ENCODE measurements around the gene MVP.
"Not testable (repeated sequence)": the region's sequence is repeated elsewhere in the genome, so short reads cannot be mapped to it uniquely, and the experiment has no call there.

MVP gene

DNA sequence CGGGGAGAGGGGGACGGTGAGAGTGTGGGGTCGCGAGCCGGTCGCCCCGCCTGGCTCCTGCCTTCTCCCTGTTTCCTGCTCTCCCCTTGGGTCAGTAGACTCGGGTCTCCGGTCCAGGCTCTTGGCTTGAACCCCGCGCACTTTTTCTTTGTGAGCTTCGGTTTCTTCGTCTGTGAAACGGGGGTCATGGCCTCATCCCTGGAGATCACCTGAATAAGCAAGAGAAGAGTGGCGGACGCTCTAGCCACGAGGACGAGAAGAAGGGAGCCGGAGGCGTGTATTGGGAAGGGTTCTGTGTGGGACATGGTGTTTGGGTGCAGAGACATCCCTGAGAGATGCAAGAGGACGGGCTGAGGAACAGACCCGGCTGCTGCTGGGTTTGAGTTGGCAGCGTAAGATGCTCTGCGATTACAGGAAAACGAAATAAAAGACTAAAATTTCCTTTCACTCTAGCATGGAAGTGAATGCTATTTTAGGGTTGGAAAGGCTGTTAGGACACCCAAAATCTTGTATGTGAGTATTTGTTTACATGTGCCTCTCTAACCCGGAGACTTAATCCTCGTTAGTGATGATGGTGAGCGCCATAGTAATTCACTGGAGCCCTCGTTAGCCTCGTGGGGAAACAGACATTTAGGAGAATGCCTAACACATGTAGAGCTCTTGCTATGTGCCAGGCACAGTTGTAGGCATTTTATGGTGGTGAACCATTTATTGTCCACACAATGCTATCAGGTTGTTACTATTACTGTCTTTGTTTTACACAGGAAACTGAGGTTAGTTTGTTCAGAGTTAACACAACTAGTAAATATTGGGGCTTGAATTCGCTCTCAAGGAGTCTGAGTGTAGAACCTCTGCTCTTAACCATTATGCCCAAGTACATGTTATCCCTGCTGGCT, 29.1 kb upstream of the MVP start:
- TF ChIP-seq GATA1 (IDR thresholded peaks at IDR 0.05; ENCODE audit: low read depth, low read length), result no peak
- TF ChIP-seq POLR2A (IDR thresholded peaks at IDR 0.05; ENCODE audit: low read length), result no peak
- peak in 1 of 2 experiments; percentile 72 for DNase-seq

DNA sequence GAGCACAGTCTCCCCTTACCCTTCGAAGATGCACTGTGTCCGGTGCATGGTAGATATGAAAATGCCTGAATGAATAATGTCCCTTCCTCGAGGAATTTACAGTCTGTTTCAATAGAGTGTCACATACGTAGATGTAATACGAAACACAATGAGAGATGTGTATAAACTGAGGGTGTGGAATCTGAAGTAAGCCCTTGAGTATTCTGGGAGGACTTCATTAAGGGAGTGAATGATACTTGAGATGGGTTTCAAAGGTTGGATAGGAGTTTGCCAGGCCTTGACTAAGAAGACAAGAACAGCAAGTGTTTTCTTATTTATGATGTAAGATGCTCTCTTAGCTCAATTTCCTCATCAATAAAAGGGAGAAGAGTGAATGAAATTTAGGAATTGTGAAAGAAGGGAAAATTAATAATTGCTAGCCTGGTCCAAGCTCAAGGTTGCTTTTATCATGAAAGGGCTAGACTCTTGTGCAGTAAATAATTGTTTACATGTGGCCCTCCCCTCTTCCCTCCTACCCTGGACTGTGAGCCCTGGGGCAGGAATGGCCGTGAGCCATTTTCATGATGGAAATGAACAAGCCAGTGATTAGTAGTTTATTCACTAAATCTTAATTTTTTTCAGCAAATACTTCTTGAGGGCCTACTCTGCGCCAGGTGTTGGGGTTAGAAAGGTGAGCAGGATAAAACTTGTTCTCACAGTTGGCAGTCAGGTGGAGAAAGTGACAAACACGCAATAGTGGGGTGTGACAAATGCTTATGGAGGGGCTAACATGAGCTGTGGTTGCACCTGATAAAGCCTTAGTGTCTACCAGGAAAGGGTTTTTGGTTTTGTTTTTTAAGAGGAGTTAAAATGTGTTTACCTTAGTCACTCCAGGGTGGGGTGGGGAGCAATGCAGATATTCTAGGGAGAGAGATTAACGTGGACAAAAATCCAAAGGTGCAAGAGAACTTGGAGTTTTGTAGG, 28.1 kb upstream of the MVP start:
- TF ChIP-seq POLR2A (IDR thresholded peaks at IDR 0.05; ENCODE audit: low read length), result no peak
- TF ChIP-seq GATA1 (IDR thresholded peaks at IDR 0.05; ENCODE audit: low read depth, low read length), result no peak
- no peak for DNase-seq

DNA sequence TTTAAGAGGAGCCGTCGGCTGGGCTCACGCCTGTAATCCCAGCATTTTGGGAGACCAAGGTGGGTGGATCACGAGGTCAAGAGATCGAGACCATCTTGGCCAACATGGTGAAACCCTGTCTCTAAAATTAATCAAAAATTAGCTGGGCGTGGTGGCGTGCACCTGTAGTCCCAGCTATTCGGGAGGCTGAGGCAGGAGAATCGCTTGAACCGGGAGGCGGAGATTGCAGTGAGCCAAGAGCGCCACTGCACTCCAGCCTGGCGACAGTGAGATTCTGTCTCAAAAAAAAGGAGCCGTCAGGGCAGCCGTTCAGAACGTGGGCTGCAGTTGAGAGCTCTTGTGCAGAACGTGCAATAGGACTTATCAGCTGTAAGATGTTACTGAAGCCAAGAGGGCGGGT, 27.1 kb upstream of the MVP start:
- not testable (repeated sequence) for DNase-seq

DNA sequence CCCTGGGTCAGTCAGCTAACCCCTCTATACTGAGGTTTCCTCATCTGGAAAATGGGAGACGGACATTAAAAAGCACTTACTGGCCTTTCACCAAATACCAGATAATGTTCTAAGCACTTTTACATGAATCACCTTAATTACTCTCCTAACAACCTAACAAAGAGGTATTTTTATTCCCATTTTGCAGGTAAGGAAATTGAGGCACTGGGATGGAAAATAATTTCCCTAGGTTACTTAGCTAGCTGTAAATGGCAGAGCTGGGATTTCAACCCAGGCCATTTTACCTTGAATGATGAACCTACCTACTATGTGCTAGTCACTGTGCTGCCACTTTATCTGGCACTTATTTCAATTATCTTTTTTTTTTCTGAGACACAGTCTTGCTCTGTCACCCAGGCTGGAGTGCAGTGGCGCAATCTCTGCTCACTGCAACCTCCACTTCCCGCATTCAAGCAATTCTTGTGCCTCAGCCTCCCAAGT, 26.0 kb upstream of the MVP start:
- DNase-seq, result no peak
- no peak for TF ChIP-seq GATA1 (IDR thresholded peaks at IDR 0.05; ENCODE audit: low read depth, low read length)
- TF ChIP-seq POLR2A (IDR thresholded peaks at IDR 0.05; ENCODE audit: low read length), result no peak

DNA sequence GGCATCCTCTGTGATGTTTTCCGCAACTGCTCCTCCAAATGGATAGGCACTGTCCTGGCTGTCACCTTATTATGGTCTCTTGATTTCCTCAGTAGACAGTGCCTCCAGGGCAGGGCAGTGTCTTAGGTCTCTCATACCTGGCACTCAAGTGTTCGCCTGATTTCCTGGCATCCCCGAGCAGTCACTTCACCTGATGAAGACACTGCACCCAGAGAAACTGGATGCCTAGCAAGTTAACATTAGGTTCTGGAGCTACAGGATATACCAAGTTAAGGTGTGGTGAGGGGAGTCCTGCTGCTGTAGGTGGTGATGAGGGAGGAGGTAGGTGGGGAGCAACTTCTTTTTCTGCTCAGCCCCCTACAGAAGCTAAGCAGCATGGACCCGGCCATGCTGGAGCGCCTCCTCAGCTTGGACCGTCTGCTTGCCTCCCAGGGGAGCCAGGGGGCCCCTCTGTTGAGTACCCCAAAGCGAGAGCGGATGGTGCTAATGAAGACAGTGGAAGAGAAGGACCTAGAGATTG, 17.8 kb upstream of the MVP start:
- no peak for DNase-seq
- TF ChIP-seq POLR2A (IDR thresholded peaks at IDR 0.05; ENCODE audit: low read length), result no peak
- no peak for TF ChIP-seq GATA1 (IDR thresholded peaks at IDR 0.05; ENCODE audit: low read depth, low read length)

DNA sequence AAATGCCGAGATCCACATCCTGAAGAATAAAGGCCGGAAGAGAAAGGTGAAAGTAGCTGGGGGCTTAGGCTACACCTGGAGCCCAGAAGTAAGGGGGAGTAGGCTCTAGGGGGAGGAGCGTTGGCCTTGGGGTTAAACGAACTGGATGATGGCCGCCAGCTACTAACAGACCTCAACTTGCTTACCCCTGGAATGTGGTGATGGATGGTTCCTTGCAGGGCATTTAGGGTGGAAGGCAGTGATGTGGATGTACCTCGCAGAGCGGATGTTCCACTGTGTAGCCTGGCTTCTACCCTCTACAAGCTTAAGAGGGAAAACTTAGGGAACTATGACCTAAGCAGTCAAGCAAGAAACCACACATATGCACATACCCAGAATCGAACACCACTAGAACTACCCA, 16.2 kb upstream of the MVP start:
- DNase-seq, result no peak
- TF ChIP-seq POLR2A (IDR thresholded peaks at IDR 0.05; ENCODE audit: low read length) (no peak), GATA1 (IDR thresholded peaks at IDR 0.05; ENCODE audit: low read depth, low read length) (no peak)

DNA sequence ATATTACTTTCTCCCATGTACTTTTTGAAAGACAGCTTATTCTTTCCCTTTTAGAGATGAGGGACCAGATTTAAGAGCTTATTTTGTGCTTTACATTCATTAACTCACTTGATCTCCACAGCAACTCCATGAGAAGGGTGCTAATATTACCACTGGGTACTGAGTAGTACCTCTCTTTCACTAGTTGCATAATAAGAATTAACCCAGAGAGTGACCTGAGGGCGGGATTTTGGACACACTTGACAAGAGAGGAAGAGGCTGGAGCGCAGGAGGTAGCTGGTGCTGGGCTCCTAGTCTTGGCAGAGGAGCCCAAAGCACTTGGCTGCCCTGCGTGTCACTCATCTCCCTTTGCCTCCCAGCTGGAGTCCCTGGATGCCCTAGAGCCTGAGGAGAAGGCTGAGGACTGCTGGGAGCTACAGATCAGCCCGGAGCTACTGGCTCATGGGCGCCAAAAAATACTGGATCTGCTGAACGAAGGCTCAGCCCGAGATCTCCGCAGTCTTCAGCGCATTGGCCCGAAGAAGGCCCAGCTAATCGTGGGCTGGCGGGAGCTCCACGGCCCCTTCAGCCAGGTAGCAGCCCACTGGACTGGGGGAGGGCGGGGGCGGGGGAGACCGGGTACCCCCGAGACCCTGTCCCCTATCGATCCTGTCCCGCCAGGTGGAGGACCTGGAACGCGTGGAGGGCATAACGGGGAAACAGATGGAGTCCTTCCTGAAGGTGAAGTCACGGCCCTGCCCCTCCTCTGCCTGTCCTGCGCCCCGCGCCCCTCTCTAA, 15.6 kb upstream of the MVP start:
- DNase-seq, result no peak
- TF ChIP-seq GATA1 (IDR thresholded peaks at IDR 0.05; ENCODE audit: low read depth, low read length) (no peak), POLR2A (IDR thresholded peaks at IDR 0.05; ENCODE audit: low read length) (no peak)

DNA sequence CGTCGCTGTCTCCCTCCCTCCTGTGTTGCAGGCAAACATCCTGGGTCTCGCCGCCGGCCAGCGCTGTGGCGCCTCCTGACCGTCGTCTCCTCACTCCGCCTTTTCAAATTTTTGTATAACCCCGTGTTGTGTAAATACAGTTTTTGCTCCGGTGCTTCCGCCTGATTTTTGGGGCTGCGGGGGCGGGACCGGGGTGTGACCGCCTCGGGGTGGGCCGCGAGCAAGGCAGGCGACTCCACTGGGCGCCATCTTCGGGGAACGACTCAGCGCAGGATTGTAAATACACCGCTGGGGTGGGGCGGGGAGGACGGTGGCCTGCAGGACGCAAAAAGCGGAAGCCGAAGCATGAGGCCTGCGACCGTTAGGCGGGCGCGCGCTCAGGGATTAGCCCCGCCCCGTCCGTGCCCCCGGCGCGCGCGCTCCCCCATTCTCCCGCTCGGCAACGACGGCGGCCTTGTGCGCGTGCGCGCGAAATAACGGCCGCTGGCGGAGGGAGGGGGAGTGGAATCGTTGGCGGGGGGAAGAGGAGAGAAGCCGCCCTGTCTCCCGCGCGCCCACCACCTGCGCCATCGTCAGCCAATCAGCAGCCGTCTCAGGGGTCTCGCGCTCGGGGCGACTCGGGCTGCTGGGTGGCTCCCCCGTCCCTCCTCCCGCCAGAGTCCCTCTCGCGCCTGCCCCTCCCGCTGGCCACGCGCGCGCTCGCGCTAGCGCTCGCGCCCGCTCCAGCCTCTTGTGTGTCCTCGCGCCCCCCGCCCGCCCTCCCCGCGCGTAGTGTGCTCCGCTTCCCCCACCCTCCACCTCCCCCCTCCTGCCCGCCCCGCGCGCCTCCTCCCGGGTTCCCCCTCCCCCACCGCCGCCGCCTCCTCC, 14.8 kb upstream of the MVP start:
- TF ChIP-seq POLR2A (IDR thresholded peaks at IDR 0.05; ENCODE audit: low read length) (peak; percentile 87), GATA1 (IDR thresholded peaks at IDR 0.05; ENCODE audit: low read depth, low read length) (no peak)
- peak; percentile 99 for DNase-seq

DNA sequence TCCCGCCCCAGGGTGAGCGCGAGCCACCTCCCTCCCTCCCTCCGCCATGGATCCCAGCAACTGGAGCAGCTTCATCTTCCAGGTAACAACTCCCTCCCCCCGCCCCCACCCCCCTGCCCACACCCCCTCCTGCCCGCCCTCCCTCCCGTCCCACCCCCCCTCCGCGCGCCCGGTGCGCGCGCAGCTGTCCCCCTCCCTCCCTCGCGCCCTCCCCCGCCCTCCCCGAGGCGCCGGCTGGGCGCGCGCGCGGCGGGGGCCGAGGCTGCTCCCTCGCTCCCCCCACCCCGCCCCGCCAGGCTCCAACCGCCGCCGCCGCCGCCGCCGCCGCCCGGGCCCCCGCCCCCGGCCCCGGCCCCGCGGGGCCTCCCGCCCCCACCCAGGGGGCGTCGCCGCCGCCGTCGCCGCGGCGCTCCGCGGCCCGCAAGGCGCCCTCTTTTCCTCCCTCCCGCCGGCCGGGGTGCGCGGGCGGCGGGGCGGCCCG, 14.1 kb upstream of the MVP start, which contains the start of gene MAZ:
Gene MAZ (plus strand): TSS at position 431 of the 481 bp plus-strand sequence. CDS start 173 bp downstream, outside the sequence.
- DNase-seq, result peak; percentile 94 to 96
- no peak for TF ChIP-seq GATA1 (IDR thresholded peaks at IDR 0.05; ENCODE audit: low read depth, low read length)
- no peak for TF ChIP-seq POLR2A (IDR thresholded peaks at IDR 0.05; ENCODE audit: low read length)

DNA sequence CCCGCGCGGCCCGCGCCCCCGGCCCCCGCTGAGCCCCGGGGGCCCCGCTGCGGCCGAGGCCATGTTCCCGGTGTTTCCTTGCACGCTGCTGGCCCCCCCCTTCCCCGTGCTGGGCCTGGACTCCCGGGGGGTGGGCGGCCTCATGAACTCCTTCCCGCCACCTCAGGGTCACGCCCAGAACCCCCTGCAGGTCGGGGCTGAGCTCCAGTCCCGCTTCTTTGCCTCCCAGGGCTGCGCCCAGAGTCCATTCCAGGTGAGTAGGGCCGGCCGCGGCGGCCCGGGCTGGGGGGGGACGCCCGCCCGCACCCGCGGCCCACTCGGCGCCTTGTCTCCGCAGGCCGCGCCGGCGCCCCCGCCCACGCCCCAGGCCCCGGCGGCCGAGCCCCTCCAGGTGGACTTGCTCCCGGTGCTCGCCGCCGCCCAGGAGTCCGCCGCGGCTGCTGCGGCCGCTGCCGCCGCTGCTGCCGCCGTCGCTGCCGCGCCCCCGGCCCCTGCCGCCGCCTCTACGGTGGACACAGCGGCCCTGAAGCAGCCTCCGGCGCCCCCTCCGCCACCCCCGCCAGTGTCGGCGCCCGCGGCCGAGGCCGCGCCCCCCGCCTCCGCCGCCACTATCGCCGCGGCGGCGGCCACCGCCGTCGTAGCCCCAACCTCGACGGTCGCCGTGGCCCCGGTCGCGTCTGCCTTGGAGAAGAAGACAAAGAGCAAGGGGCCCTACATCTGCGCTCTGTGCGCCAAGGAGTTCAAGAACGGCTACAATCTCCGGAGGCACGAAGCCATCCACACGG, 13.4 kb upstream of the MVP start:
- TF ChIP-seq POLR2A (IDR thresholded peaks at IDR 0.05; ENCODE audit: low read length), result no peak
- TF ChIP-seq GATA1 (IDR thresholded peaks at IDR 0.05; ENCODE audit: low read depth, low read length), result no peak
- peak; percentile 82 to 85 for DNase-seq

DNA sequence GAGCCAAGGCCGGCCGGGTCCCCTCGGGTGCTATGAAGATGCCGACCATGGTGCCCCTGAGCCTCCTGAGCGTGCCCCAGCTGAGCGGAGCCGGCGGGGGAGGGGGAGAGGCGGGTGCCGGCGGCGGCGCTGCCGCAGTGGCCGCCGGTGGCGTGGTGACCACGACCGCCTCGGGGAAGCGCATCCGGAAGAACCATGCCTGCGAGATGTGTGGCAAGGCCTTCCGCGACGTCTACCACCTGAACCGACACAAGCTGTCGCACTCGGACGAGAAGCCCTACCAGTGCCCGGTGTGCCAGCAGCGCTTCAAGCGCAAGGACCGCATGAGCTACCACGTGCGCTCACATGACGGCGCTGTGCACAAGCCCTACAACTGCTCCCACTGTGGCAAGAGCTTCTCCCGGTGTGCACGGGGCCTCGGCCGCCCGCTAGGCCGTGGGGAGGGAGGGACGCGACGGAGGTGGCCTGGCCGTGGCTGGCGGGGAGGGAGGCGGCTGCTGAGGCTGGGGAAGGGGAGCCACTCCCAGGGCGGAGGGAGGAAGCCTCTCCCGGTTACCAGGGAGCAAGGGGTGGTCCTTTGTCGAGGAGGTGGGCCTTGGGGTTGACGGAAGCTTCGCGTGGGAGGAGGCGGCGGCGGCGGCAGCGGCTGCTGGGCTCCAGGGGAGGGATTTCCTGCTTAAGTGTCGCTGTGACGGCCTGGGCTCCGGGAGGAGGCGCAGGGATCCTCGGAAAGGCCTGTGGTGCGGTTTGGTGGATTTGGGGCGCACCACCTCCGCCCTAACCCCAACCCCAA, 12.6 kb upstream of the MVP start:
- peak; percentile 95 for DNase-seq
- TF ChIP-seq GATA1 (IDR thresholded peaks at IDR 0.05; ENCODE audit: low read depth, low read length) (no peak), POLR2A (IDR thresholded peaks at IDR 0.05; ENCODE audit: low read length) (peak; percentile 93)
